GM12878 (cell line): ENCODE data around the gene TNFRSF8.

ENCODE experiments used
- CBX3 ChIP-seq: fragments of 200-600 bp; sonication (generic); IDR thresholded peaks from 2 replicates; pipeline ENCODE4 v1.6.1; 2016; ENCODE audit warnings: low read depth, borderline replicate concordance
- CHD1 ChIP-seq: IDR thresholded peaks from 2 replicates; pipeline ENCODE4 v1.6.1; 2012; ENCODE audit warnings: low read depth, low read length, improper control_type of control experiment
- CREB1 ChIP-seq: IDR thresholded peaks from 2 replicates; pipeline ENCODE4 v1.6.1; 2012; ENCODE audit warnings: low read depth, mild to moderate bottlenecking, inconsistent platforms
- CREM ChIP-seq: IDR thresholded peaks from 2 replicates; pipeline ENCODE4 v1.6.1; 2014; ENCODE audit warnings: antibody characterized with exemption, low read depth
- CTCF ChIP-seq, 3 experiments: IDR thresholded peaks in 2 of 3; conservative IDR thresholded peaks in 1 of 3; 2 replicates each; pipeline ENCODE4 v1.5.1; 2011; ENCODE audit warnings: low read depth in 3 of 3, low read length in 3 of 3, mild to moderate bottlenecking in 3 of 3, control low read depth in 2 of 3, moderate library complexity in 2 of 3, inconsistent platforms in 1 of 3, mixed read lengths in 1 of 3; ENCODE audit not compliant: control insufficient read depth in 2 of 3, insufficient read depth in 1 of 3; ENCODE audit errors: extremely low read depth in 1 of 3
- ESRRA ChIP-seq: IDR thresholded peaks from 2 replicates; pipeline ENCODE4 v1.6.1; 2012; ENCODE audit warnings: mild to moderate bottlenecking, low read length, improper control_type of control experiment
- FOXM1 ChIP-seq: IDR thresholded peaks from 2 replicates; pipeline ENCODE4 v1.6.1; 2012; ENCODE audit warnings: low read depth, mild to moderate bottlenecking, inconsistent platforms, low read length, moderate library complexity
- HDAC6 ChIP-seq: fragments of 200-600 bp; sonication (generic); IDR thresholded peaks from one replicate; pipeline ENCODE4 v1.8.0; 2017; ENCODE audit warnings: antibody characterized with exemption; ENCODE audit not compliant: unreplicated experiment

GRCh38 chr1:12057940-12058687 lies 5.0 kb upstream of the TNFRSF8 start:
- TF ChIP-seq CREB1 (no peak), CTCF (IDR thresholded peaks at IDR 0.05 in 2 of 3, conservative IDR thresholded peaks at IDR 0.05 in 1 of 3; ENCODE audit: control insufficient read depth in 2 of 3, extremely low read depth in 1 of 3, insufficient read depth in 1 of 3, low read depth in 3 of 3, low read length in 3 of 3) (no peak), ESRRA (no peak), FOXM1 (no peak), CBX3 (no peak), CHD1 (no peak), CREM (no peak), HDAC6 (no peak)
